IPS-NIHi11 (cell line): ENCODE results near the gene DIS3L2.
A peak's percentile ranks its signal among the peaks of the same experiment; 100 is the strongest.
"Not testable (repeated sequence)": the region's sequence is repeated elsewhere in the genome, so short reads cannot be mapped to it uniquely, and the experiment has no call there.

Experiments
- DNase-seq: peaks from one replicate; pipeline ENCODE4 v3.0.0; 2012; ENCODE audit warnings: mixed read lengths, low spot score

DIS3L2 gene

GRCh38 chr2:232322560-232323327 is 361.2 kb downstream of the DIS3L2 start:
- no peak for DNase-seq

DNA sequence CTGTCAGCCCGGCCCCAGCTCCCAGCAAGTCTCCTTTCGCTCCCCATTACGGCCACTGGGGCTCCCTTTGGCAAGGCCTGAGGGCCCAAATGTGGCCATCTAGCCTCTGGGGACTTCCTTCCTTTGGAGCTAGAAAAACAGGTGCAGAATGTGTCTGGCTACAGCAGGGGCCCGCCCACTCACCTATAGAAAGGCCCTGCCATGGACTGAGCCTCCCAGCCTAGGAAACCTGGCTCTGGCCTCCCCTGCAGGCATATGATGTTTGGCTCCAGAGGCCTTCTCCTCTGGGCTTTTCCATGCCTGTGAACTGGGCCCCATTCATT is 361.8 kb downstream of the DIS3L2 start:
- no peak for DNase-seq

- DNase-seq, result not testable (repeated sequence)
Measured at GRCh38 chr2:232323967-232324366, 362.5 kb downstream of the DIS3L2 start.

DNA sequence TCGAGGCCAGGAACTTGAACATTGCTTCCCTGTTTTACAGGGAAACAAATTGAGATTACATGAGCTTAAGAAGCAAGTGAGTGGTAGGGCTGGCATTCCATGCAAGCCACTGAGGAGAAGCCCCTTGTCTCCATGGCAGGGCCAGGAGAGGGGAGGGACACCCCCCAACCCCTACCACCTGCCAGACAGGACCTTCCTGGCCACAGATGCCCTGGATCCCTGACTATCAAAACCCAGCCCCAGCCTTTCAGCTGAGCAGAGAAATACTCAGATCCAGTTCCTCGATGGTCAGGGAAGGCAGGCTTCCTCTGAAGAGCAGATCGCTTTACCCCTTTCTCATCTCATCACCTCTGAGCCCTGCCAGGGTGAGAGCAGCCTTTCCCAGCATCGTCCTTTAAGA is 363.3 kb downstream of the DIS3L2 start:
- no peak for DNase-seq

DNA sequence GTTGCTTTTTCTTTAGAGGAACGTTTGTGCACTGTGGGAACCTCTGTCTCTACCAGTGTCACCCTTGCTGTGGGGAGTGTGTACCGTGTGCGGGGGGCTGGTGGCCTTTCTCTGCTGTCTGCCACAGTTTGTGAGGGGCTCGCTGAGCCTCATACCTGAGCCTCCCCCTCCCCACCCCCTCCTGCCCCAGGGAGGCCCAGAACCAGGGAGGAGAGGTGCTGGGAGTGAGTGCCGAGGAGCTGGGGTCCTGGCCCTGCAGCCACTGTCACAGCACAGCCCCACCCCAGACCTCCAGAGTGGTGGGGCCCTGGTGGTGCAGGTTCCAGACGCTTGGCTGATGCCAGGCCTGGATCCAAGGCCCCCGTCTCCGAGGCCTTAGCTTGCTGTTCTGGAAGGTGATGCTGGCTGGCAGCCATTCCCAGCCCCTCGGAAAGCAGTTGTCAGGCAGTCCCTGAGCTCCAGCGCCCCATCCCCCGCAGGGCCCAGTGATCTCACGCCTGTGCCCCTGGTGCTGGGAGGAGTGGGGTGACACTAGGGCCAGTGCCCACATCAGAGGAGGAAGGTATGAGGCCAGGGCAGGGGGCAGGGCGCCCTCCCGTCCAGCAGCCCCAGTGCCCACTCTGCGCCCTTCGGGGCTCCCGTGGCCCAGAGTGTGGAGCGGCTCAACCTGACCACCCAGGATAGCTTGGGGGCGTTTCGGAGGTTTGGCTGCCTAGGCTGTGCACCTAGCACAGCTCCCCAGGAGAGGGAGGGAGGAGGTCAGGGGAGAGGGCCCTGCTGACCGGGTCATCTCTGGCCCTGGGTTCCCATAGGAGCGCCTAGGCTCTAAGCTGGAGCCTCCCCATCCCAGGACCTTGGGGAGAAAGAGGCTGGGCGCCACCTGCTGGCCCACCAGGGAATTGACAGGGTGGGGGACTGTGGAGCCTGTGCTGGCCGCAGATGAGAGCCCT is 364.1 kb downstream of the DIS3L2 start:
- DNase-seq, result peak; percentile 44

DNA sequence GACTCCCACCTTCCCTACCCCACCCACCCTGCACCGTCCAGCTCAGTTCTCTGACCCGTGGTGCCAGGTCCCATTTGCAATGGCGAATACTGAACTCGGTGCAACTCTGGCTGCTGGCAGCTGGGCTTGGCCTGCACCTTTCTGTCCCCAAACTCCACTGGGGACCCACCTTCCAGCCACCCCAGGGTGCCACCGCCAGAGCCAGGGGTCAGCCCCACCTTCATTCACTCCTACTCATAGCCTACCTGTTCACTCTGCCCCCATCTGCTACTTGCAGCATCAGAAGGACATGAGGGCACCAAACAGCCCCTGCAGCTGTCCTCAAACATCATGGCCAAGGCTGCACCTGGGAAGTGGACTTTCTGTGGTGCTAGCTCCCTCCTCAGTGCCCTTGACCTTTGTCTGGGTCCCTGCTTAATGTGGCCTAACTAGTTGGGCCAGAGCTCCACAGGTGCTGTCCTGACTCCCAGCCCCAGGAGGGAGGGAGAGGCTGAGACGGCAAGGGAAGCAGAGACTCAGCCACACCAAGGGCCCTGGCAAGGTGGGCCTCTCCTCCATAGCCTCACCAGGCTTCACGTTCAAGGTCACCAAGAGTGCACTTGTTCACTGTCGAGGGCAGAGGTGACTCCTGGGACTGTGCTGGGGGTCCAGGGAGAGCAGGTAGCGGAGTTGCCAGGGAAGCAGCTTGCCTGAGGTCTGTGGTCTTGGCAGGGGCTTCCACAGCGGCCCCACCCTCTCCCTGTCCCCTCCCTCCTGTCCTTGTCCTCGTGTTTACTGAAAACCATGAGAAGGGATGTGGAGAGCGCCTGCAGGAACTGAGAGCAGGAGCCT is 365.0 kb downstream of the DIS3L2 start:
- DNase-seq, result not testable (repeated sequence)

GRCh38 chr2:232327105-232328031 is 365.9 kb downstream of the DIS3L2 start:
- peak; percentile 86 for DNase-seq

GRCh38 chr2:232328032-232328422 is 366.5 kb downstream of the DIS3L2 start:
- no peak for DNase-seq

- DNase-seq, result no peak
Measured at GRCh38 chr2:232328516-232329460, 367.3 kb downstream of the DIS3L2 start.

DNA sequence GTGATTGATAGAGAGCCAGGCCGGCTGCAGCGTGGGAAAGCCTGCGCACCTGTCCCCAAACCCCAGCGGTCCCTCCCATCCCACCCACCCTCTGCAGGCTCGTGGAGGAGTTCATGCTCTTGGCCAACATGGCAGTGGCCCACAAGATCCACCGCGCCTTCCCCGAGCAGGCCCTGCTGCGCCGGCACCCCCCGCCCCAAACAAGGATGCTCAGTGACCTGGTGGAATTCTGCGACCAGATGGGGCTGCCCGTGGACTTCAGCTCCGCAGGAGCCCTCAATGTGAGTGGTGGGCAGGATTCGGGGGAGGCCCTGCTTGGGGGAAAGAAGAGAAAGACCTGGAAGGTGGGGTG is 368.2 kb downstream of the DIS3L2 start:
- DNase-seq, result no peak

DNA sequence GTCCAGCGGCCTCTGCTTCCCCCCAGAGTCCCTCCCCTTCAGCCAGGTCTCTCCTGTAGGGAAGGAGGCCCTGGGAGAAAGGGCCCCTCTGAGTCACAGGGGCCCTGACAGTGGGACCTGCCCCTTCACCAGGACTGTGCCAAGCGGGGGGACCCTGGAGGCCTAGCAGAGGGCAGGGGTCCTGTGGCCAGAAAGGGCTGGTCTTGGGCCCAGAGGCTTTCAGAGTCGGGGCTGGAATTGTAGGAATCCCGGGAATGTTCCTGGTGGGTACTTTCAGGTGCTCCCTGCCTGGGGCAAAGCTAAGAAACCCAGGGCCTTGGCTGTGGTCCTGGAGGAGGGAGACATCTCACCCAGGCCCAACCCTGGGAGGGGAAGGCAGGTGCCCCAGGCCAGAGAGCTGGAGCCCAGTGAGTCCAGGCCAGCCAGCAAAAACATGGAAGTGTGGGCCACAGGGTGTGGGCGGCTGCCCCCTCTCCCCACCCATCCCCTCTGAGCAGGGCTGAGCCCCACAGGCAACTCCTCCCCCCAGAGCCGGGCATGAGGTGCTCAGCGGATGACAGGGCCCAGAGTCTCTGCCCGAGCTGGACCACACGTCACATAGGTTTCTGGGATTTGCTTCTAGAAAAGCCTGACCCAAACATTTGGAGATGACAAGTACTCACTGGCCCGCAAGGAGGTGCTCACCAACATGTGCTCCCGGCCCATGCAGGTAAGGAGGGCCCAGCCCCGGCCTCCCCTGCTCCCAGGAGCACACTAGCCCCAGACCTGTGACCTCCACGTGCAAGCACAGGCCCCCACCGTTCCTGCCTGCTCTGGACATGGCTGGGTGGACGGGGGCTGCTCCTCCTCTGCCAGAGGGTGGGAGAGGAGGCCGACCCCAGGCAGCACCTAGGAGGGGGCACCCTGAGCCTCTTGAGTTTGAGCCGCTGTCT is 368.8 kb downstream of the DIS3L2 start:
- peak; percentile 50 for DNase-seq

- not testable (repeated sequence) for DNase-seq
Measured at GRCh38 chr2:232331061-232331460, 369.5 kb downstream of the DIS3L2 start.

GRCh38 chr2:232331641-232332040 is 370.1 kb downstream of the DIS3L2 start:
- DNase-seq, result not testable (repeated sequence)

DNA sequence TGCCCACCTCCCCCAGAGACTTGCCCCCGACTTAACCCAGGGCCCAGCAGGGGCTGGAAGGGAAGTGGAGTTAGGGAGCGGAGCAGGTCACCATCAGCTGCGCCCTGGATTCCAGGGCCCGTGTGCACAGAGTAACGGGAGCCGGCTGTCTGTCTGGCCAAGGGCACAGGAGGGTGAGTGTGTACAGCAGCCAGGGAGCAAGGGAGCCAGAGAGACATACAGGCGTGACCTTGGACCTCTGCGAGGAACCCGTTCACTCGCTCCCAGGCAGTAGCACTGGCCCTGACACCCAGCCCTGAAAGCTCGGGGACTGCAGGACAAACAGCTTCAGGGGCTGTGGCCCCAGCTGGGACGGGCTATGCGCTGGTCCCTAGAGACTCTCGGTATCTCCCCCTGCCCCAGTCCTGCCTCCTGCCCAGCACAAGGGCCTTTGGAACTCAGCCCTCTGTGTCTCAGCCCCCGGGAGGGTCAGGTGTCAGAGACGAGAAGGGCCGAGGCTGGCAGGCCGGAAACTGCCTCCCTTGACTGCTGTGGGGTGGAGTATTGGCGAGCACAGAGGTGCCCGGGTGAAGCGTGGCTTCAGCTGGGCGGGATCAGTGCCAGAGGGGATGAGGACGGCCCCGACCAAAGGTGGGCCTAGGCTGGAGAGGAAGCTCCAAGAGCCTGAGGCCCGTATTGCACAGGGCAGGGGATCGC is 370.9 kb downstream of the DIS3L2 start:
- DNase-seq, result not testable (repeated sequence)

DNA sequence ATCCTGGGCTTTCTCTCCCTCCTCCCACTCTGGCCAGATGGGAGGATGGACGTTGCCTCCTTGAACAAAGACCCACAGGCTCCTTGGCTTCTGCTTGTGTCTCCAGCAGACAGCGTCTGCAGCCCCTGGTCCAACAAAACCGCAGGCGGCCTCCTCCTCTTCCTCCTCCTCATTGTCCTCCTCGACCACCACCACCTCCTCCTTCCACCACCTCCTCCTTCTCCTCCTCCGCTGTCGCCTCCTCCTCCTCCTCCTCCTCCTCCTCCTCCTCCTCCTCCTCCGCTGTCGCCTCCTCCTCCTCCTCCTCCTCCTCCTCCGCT is 371.4 kb downstream of the DIS3L2 start:
- no peak for DNase-seq

DNA sequence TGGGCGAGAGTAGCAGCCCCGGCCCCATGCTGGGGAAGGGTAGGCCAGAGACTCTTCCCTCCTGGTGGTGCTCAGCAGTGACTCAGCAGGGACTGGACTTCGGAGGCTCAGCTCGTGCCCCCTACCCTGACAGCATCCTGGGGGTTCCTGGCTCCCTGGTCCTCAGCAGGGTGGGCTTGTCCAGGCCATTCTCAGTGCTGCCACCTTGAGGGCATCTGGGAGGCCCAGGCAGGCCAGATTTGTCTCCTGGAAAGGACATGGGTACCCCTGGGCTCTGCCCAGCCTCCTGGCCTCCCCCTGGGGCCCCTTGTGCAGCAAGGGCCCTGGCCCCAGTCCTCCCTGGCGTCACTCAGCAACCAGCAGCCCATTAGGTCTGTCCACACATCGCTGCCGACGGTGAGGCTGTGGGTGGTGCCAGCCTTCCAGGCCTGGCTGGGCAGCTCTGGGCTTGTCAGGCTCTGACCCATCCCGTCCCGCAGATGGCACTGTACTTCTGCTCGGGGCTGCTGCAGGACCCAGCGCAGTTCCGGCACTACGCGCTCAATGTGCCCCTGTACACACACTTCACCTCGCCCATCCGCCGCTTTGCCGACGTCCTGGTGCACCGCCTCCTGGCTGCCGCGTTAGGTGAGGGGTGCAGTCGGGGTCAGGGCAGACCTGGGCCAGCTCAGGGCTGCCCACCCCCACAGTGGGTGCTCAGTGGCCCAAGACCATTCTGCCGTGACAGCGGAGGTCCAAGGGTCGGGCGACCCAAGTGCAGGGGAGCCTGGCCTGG is 372.0 kb downstream of the DIS3L2 start:
- peak; percentile 64 for DNase-seq

DNA sequence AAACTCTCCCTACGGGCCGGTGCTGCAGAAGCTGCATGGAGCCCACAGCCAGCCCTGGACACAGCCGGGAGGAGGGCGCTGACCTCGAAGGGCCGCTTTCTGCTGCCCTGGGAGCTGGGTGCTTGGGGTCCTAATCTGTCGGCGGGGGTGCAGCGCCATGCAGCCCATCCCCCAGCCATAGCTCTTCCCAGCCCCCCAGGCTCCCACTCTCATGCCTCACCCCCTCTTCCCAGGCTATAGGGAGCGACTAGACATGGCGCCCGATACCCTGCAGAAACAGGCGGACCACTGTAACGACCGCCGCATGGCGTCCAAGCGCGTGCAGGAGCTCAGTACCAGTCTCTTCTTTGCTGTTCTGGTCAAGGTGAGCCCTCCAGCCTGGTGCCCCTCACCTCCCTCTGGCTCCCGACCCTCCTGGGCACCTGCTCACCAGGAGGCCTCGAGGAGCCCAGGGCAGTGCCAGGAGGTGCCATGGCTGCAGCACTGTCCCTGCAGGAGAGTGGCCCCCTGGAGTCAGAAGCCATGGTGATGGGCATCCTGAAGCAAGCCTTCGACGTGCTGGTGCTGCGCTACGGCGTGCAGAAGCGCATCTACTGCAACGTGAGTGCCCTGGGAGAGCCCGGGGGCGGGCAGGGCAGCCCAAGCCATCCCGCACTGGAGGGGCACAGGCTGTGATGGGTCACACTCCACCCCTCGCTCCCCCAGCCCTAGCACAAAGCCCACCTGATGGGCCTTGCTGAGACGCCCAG is 372.8 kb downstream of the DIS3L2 start:
- DNase-seq, result not testable (repeated sequence)
